ENCODE measurements around the gene XDH.

- TF ChIP-seq CTCF (IDR thresholded peaks at IDR 0.05): no peak
- no peak for TF ChIP-seq POLR2AphosphoS5 (IDR thresholded peaks at IDR 0.05; ENCODE audit: low read depth, low read length)
- TF ChIP-seq TCF7L2 (IDR thresholded peaks at IDR 0.05; ENCODE audit: low read depth, low read length): no peak
Observed at GRCh38 chr2:31304816-31305215, 109.7 kb downstream of the XDH start.

Data from Panc1 (cell line).